ENCODE results near the gene ATP8B4. TPM values are rescaled to one million over a fixed set of nuclear protein-coding genes. Genes with fewer than 3 reads are reported as not detected.

Gene ATP8B4
- polyA plus RNA-seq, 3 donors = 6.1 to 9.6 (median 6.8) TPM

- WGBS (ENCODE audit: insufficient coverage) = no CpG with 5 or more reads among the region's 3 CpGs
- H3K4me1 Mint-ChIP-seq = peaks cover 94% of the 10 kb centered on the region
- peak overlapping the region in 1 of 2 donors; percentile 93 for H3K27ac ChIP-seq (ENCODE audit: low read depth in 1 of 2, low read length in 2 of 2)
Measured at GRCh38 chr15:50110285-50110684, 8.7 kb downstream of the ATP8B4 start.

More at GRCh38 chr15:50110285-50110684, 8.7 kb downstream of the ATP8B4 start:
- H4K20me1 ChIP-seq (ENCODE audit: insufficient read depth, low read length) = no peaks in the 10 kb centered on the region
- no peak overlapping the region for H2AFZ ChIP-seq (ENCODE audit: insufficient read depth, low read depth, low read length, poor library complexity, severe bottlenecking)
- H3K9me3 ChIP-seq (replicated peaks in 1 of 2; ENCODE audit: control insufficient read depth in 1 of 2, insufficient read depth in 1 of 2, low read length in 2 of 2) = no peaks in the 10 kb centered on the region
- intact Hi-C loops (cut with micrococcal nuclease) = loop anchor here (10.0 kb wide), 2 partner anchors 55 to 245 kb away; partner anchors contain the start of gene GABPB1 (in 1 of the 2)
- H3K4me3 Mint-ChIP-seq = peak overlapping the region; percentile 75 to 93
- peak overlapping the region; percentile 86 for H3K4me2 ChIP-seq (replicated peaks; ENCODE audit: extremely low read depth, low read length, poor library complexity, severe bottlenecking)
- peak overlapping the region; percentile 16 for H3K9ac ChIP-seq (ENCODE audit: insufficient read depth, low read length, poor library complexity, severe bottlenecking)
- DNase-seq = peak in 1 of 3 donors; percentile 25
- H3K27me3 ChIP-seq (ENCODE audit: control insufficient read depth in 2 of 2, insufficient read depth in 2 of 2, low read length in 2 of 2) = no peaks in the 10 kb centered on the region
- H3K36me3 ChIP-seq (replicated peaks in 1 of 2; ENCODE audit: control insufficient read depth in 1 of 2, insufficient read depth in 2 of 2, low read length in 2 of 2) = no peaks in the 10 kb centered on the region
- peaks cover 80% of the 10 kb centered on the region for H3K79me2 ChIP-seq (ENCODE audit: insufficient read depth, low read length)
- H3K27ac Mint-ChIP-seq = peak overlapping the region; percentile 95 to 98 (median 97)
- H3K4me3 ChIP-seq (replicated peaks in 1 of 3; ENCODE audit: low read depth in 2 of 3, low read length in 3 of 3) = peak overlapping the region; percentile 32 to 76 (median 56)
- peaks cover 88 to 100% of the 10 kb centered on the region in 2 donors for H3K4me1 ChIP-seq (ENCODE audit: control insufficient read depth in 1 of 2, insufficient read depth in 2 of 2, low read length in 2 of 2)
- peaks cover 0 to 5% of the 10 kb centered on the region in 2 donors for H3K36me3 Mint-ChIP-seq
- peaks cover 0 to 3% (median 0%) of the 10 kb centered on the region in 3 donors for H3K27me3 Mint-ChIP-seq (ENCODE audit: low read depth in 3 of 3)
- TF ChIP-seq CTCF (IDR thresholded peaks at IDR 0.05) = no peak
- peaks cover 0 to 2% (median 0%) of the 10 kb centered on the region in 7 donors for H3K9me3 Mint-ChIP-seq

Data from CD14-positive monocyte (primary cell).